ENCODE results near the gene TMEM89.

Gene TMEM89, protein sequence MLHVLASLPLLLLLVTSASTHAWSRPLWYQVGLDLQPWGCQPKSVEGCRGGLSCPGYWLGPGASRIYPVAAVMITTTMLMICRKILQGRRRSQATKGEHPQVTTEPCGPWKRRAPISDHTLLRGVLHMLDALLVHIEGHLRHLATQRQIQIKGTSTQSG

DNA sequence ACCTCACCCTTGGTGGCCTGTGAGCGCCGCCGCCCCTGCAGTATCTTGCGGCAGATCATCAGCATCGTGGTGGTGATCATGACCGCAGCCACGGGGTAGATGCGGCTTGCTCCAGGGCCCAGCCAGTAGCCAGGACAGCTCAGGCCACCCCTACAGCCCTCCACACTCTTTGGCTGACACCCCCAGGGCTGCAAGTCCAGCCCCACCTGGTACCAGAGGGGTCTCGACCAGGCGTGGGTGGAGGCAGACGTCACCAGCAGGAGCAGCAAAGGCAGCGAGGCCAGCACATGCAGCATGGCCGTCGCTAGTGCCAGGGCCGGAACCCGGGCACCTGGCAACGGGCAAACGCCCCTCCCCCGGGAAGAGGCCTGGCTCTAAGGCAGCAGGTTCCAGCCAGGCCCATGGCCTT is at the start of gene TMEM89:
Gene TMEM89 (minus strand): TSS at position 309 of the 409 bp plus-strand sequence. CDS start 13 bp downstream, at position 296.
- DNase-seq (ENCODE audit: low read depth): no peak

DNA sequence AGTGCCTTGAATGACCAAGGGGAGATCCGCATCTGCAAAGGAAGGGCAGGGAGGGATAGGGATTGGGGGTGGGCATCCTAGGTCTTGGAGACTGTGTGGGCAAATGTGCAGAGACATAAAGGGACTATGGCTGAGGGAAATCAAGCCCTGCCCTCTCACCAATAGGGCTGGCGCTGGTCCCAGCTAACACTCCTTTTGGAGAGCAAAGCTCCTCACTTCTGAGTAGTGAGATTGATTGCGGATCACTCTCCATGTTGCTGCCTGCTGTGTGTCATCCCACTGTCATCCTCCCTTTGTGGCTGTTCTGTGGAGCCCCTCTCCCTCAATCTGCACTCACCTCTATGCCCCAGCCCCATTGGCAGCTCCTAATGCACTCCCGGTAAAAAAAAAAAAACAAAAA is 43.4 kb upstream of the TMEM89 start:
- no peak for DNase-seq (ENCODE audit: low read depth)

DNA sequence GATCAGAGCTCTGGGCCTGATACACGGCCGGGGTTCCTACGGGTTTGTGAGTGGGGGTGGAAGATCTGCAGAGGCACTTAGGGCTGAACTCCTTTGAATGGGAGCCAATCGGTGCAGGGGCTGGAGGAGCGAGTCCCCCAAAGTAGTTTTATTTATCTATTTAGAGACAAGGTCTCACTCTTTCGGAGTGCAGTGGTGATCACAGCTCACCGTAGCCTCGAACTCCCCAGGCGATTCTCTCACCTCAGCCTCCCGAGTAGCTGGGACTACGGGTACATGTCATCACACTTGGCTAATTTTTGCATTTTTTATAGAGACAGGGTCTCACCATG is 42.7 kb upstream of the TMEM89 start:
- no peak for DNase-seq (ENCODE audit: low read depth)

DNA sequence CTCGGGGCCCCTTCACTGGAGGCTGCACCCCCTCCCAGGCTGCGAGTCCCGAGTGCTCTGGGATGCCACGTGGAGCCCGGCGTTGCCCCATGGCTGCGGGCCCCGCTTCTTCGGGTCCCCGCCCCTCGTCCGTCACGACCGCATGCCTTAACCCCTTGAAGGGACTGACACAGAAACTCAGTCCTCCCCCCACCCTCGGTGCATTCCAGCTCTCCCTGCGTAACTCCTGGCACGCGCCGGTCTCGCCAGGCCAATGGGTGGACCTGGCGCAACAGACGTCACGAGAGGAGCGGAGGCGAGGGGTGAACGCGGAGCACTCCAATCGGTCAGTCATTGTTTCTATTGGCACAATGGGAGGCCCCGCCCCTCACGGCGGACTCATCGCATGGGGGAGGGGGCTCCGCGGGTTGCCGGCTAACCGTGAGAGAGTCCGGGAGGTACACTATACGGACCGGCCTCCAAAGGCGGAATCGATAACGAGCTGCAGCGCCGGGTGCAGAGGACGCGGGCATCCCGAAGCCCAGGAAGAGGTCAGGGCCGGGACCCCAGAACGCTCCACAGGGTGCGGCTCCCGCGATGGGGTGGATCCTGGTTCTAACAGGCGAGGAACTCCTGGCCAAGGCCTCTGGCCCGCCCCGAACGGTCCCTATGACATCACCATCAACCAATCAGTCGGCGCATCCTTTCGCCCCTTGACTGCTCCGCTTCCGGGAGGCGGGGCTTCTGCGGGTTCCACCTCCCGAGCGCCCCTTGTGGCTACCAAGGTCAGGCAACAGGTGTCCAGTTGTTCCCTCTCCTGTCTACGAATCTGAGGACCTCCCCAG is 42.1 kb upstream of the TMEM89 start:
- DNase-seq (ENCODE audit: low read depth): peak; percentile 98

DNA sequence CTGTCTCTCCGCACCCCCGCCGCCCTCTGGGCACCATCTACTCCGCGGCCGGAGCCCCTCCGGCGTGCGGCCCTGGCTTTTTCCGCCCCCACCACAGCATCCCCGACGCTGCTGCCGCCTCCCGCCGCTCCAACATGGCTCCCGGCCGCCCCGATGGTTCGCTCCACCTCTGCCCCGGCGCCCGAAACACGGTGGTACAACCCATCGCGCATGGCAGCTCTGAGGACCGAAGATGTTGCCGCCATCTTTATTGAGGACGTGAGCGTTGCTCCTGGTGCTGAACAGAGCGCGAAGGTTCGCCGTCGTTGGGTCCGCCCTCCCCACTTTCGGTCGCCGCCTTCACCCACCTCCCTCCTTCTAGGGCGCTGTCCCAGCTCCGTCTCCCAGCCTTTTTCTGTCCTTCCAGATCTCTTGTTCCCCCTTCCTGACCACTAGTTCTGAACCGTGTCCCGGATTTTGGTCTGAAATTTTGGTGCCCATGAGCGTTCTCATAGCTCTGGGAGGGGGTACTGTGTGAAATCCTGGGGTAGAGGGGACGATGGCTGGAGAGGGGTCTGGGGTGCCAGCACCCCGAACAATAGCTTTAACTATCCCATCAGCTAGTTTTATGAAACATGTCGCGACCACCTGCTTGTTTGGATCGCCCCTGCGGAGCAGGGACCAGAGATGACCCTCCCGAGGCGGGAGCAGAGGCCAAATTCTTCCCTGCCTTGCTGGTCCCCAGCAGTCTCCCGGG is 41.4 kb upstream of the TMEM89 start, which contains the start of gene CELSR3:
Gene CELSR3 (minus strand): TSS at position 134 of the 736 bp plus-strand sequence. CDS start 252 bp downstream, outside the sequence.
- peak; percentile 84 for DNase-seq (ENCODE audit: low read depth)

DNA sequence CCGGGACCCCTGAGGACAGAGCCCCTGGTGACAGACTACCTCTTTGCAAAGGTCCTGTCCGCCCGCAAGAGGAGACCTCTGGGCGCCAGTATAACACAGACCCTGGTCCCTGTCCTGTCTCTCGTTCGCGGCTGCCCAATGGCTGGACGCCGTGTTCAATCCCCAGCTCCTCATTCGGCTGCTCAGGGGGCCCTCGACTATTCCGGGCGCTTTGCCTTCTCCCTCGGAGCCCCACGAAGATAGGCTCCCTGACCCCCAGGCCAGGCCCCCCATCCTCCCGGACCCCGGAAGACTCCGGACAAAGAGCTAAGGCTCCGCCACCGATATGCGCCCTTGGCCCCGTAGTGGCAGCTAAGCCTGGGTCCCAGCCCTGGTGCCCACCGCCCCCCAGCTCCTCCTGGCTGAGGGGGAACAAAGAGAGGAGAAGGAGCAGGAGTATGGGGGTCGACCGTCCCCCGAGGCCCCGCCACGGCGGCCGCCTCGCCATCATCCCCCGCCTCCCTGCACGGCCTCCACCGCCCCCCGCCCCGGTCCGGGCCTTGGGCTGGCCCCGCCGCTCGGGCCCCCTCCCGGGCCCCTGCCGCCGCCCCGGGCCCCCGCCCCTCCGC is 40.7 kb upstream of the TMEM89 start:
- no peak for DNase-seq (ENCODE audit: low read depth)

DNA sequence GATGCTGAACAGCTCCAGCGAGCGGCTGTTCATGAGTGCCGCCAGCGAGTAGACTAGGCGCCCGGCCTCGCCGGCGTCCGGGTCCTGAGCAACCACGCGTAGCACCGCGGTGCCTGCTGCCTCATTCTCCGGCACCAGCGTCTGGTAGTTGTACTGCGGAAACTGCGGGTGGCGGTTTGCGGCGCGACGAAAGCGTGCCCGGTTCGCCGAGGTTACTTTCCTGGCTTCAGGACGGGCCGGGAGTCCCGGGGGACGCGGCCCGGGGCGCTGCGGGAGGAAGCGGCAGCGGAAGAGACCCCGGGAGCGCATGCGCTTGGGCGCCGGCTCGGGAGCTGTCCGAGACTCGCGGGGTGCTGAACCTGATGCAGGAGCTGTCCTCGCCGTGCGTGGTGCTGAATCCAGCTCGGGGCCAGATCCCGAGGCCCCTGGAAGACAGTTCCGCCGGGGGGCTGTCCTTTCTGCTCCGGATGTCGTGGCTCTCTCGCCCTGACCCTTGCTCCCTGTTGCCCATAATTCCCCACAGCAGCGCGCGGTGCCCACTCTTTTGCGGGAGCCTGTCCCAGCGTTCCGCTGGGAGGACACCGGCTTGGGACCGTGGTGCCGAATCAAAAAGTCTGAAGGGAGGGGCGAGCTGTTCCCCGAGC is 40.1 kb upstream of the TMEM89 start:
- no peak for DNase-seq (ENCODE audit: low read depth)

DNA sequence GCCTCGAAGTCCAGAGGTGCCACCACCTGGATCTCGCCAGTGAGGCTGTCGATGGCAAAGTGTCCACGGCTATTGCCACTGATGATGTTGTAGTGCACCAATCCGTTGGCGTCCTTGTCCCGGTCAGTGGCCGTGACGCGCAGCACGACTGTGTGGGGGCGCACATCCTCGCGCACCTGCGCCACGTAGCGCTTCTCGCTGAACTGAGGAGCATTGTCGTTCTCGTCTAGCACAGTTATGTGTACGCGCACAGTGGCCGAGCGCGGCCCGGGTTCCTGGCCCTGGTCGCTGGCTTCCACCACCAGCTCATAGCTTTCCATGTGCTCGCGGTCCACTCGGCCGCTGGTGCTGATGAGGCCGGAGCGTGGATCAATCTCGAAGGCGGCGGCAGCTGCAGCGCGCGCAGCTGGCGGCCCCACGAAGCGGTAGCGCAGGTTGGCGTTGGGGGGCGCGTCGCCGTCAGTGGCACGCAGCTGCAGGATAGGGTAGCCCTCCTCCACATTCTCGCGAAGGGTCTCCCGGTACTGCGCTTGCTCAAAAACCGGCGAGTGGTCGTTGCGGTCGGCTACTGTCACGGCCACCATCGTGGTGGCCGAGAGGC is 39.3 kb upstream of the TMEM89 start:
- DNase-seq (ENCODE audit: low read depth): no peak

DNA sequence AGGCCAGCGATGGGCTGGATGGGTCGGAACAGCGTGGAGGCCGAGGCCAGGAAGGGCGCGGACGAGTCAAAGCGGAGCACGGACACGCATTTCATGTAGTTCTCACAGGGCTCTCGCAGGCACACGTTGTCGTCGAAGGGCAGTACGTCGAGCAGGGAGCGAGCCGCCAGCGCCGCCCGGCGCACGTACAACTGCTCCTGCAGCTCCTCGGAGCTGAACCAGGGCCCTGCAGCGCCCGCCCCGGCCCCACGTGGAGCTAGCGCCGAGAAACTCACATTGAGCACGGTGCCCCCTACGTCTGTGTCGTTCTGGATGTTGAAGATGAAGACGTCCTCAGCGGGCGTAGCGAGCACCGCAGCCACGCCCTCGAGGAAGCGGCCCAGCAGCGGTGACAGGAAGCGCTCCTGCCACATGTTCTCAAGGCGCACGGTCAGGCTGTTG is 35.3 kb upstream of the TMEM89 start:
- DNase-seq (ENCODE audit: low read depth): no peak

DNA sequence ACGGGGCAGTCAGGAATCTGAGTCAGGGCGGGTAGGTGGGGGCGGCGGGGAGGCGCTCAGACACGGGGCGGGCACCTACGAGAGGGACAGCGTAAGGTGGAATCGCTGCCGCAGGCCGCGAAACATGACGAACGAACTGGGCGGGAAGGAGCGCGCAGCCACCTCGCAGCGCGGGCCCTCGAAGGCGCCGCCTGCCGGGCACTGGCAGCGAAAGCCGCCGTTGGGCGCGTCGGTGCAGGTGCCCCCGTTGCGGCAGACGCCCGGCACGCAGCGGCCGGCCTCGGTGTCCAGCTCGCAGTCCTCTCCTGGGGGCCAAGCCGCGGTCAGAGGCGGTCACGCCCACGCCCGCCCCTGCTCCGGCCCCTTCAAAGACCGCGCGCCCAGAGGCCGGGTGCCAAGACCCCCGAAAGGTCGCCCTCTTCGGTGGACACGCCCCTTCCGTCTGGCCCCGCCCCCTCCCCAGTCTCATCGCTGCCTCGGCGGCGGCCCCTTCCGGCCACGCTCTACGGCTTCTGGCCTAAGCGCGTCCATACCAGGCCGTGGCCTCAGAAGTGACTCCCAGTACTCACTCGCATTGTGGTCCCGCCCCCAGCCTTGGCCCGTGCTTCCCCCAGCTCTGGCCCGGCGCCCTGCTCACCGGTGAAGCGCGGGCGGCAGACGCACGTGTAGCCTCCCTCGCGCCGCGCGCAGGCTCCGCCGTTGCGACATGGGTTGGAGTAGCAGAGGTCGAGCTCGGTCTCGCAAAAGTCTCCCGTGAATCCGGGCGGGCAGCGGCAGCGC is 34.7 kb upstream of the TMEM89 start:
- no peak for DNase-seq (ENCODE audit: low read depth)

DNA sequence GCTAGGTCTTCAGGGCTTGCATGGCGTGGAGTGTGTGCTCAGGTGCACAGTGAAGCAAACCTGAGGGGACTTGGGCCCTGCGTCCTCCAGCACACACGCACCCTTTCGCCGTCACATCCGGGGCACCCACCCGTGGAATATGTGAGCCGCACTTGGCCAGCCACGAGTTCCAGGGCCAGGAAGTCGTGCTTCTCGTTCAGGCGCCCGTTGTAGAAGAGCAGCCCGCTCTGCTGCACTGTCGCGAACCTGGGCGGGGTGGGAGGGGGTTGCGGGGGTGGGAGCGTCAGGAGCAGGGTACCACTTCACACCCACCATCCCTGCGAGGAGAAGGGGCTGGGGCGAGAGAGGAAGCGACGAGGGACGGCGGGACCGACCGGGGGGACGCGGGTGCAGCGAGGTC is 34.0 kb upstream of the TMEM89 start:
- no peak for DNase-seq (ENCODE audit: low read depth)

DNA sequence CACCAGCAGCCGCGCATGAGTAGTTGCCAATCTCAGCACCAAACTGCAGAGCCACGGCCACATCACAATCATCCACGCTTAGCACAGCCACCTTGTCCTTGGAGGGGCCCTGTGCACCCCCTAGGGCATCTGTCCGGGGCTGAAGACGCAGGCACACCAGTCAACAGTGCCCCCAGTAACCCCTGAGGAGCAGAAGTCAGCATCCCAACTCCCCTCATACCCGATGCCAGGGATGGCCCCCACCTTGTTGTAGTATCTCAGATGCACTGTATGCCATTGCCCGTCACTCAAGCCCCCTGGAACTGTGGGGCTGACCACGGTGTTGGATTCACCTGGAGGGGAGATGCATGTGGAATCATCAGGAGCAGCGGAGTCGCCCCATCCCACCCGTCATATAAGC is 33.5 kb upstream of the TMEM89 start:
- DNase-seq (ENCODE audit: low read depth): no peak

DNA sequence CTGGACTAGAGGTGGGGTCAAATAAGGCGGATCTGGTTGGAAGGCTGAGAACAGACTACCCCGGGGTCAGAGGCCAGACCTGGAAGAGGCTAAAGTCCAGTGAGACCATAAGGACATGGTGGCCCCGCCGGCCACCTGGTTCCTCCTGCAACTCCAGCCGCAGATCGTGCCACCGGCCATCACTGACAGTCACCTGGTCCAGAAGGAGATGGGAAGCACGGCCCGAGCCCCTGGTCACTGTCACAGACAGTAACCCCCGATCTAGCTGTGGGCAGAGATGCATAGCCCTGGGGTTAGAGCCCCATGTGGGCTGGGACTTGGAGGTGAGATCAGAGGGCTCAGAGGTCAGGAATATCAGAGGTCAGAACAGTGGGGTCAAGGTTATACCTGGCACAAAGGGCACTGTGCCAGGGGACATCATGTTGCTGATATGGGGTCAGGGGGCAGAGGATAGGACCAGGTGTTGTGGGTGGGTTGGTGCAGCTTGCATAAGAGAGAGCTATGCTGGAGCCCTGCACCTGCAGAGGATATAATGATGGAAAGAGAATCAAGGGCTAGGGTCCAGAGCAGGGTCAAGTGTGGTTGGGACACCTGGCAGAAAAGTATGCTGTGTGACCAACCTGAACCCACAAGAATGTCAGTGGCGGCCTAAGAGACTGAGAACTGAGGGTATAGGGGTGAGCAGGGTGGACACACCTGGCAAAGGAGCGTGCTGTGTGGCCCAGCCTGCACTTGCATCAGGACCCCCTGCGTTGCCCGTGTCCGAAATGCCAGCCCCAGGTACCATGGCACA is 31.6 kb upstream of the TMEM89 start:
- DNase-seq (ENCODE audit: low read depth): no peak

DNA sequence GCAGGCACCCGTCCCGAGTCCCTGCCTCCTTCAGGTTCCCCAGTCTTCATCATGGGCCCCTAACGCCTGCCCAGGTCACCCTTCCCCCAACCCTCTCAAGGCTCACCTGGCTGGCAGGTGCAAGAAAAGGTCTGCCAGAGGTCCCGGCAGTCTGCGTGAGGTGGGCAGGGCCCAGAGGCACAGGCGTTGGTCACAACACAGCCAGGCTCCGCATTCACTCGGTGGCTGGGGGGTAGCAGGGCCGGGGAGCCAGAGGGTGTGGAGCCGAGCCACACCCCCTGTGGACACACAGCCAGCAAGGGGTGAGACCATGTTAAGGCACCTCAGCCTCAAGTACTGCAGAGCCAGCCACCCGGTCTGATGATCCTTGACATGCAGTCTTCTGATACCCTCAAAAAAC is 30.2 kb upstream of the TMEM89 start:
- no peak for DNase-seq (ENCODE audit: low read depth)

DNA sequence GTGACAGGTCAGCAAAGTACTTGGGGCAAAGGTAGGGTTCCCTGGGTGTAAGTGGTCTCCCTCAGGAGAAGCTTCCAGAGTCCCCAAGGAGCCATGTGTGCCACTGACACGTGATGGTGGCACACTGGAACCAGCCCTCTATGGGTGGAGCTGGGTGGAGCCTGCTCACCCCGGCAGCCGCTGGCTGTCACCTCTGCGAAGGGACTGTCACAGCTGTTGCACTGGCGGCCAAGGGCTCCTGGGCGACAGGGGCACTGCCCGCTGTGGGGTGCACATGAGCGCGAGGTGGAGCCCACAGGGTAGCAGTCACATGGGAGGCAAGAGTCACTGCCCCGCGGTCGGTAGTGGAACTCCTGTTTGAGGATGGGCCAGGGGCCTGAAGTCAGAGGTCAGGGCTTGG is 29.2 kb upstream of the TMEM89 start:
- DNase-seq (ENCODE audit: low read depth): no peak

DNA sequence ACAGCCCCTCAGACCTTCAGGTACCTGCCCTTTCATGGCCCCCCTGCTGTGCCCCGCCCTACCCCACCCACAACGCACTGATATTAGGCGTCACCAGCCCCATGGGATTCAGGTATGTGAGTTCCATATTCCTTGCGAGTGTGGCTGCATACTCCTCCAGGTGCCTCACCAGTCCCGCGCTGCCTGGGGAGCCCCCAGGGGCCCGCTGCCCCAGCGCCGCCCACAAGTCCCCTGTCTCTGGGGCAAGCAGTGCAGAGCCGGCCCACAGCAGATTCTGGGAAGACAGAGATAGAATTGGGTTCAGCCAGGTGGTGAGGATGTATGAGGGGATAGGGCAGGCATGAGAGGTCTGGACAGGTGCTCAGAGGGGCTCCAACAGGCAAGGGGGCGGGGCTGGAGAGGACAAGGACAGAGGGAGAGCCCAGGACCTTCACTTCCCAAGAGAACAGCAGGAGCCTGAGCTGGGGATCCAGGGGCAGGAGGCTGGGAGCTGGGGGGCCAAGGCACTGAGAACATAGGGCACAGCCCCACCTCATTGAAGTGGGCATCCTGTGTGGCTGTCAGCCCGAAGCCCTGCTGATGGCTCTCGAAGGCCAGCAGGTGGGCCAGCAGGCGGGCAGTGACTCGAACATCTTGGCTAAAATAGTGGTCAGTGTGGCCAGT is 26.8 kb upstream of the TMEM89 start:
- DNase-seq (ENCODE audit: low read depth): no peak

DNA sequence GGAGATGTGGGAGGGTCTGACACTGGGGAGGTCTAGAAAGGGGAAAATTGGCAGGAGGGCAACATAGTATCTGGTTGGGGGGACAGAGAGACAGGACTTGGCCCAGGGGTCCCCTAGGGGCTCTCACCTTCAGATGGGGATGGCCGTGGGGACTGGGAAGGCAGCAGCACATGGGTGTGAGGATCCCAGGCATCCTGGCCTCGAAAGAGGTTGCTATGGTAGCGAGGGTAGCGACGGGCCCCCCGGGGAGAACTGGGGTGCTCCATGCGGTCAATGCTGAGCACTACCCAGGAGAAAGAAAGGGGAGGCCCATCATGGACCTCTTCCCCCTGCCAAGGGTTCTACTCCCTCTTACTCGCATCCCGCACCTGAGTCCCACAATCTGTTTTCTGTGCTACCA is 26.1 kb upstream of the TMEM89 start:
- DNase-seq (ENCODE audit: low read depth): no peak

DNA sequence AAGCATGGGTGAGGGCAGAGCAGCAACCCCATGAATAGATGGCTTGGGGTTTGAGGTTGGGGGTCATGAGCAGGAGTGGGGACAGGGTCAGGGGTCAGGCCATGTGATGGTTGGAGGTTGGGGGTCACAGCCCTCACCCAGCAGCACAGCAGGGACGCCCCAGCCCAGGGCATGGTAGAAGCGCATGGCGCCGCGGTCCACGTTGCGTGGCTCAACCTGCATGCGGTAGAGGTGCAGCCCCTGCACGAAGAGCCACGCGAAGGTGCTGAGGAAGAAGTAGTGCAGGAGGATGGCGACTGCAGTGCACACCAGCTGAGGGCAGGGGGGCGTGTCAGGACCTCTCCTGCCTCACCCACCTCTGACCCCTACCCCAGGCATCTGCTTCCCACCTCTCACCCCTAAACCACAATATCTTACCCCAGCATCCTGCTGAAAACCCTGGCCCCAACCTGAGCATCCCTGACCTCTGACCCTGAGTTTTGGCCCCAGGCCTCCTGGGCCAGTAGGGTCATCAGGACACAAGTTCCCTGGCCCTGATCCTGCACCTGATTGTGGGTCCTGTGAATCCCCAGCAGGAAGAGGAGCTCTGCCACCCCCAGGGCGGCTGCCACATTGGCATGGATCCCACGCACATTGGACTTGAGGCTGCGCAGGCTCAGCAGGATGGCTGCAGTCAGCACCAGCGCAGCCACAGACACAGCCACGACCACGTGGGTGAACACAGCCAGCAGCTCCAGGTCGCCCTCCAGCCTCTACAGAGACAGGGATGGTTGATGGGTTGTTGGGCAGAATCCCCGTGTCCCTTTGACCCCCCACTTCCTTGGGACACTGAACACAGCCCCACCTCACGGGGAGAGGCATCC is 23.6 kb upstream of the TMEM89 start:
- no peak for DNase-seq (ENCODE audit: low read depth)

DNA sequence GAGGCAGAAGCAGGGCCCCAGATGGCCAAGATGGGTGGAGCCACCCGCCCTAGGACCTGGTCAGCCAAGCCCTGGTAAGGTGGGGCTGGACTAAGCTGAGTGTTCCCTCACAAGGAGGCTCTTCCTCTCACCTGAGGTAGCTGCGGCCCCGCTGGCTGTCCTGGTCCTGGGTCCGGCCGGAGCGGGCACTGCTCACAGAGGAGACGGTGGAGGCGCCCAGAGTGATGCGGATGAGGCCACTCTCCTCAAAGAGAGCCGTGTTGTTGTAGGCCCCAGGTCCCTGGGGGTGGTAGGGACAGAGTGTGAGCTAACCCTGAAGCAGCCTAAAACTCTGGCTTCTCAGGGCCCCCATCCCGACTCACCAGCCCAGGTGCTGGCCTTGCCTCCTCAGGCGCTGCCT is 21.0 kb upstream of the TMEM89 start:
- DNase-seq (ENCODE audit: low read depth): no peak
